ENCODE measurements around the gene SFN. TPM values are rescaled to one million over a fixed set of nuclear protein-coding genes. Genes with fewer than 3 reads are reported as not detected.
"Not testable (repeated sequence)": the region's sequence is repeated elsewhere in the genome, so short reads cannot be mapped to it uniquely, and the experiment has no call there.

Gene SFN
- total RNA-seq, 2 donors from 2014 or later: 239 to 253 TPM

- Histone ChIP-seq H3K36me3 (no peaks in the 10 kb centered on the region), H3K4me3 (no peak overlapping the region), H3K27ac (no peak overlapping the region), H3K9me3 (no peaks in the 10 kb centered on the region), H3K27me3 (no peaks in the 10 kb centered on the region), H3K9ac (ENCODE audit: low read depth in 2 of 2, low read length in 2 of 2) (no peak overlapping the region), H3K4me1 (no peaks in the 10 kb centered on the region)
- intact Hi-C loops (cut with DNase I): loop anchor here (5.0 kb wide), 2 partner anchors 65 to 275 kb away; no protein-coding TSS in a partner anchor
- no peak for TF ChIP-seq CTCF (IDR thresholded peaks at IDR 0.05)
- DNase-seq: no peak
Measured at GRCh38 chr1:26877326-26877725, 14.4 kb downstream of the SFN start.

- intact Hi-C loops (cut with DNase I): loop anchor here (2.0 to 5.0 kb wide), 3 partner anchors 27 to 277 kb away; no protein-coding TSS in a partner anchor
- no peaks in the 10 kb centered on the region for H3K9me3 ChIP-seq
- H3K27me3 ChIP-seq: no peaks in the 10 kb centered on the region
- H3K4me3 ChIP-seq: no peak overlapping the region
- DNase-seq: no peak
- H3K27ac ChIP-seq: no peak overlapping the region
- peaks cover 9% of the 10 kb centered on the region for H3K36me3 ChIP-seq
- TF ChIP-seq CTCF (IDR thresholded peaks at IDR 0.05): no peak
- H3K9ac ChIP-seq (ENCODE audit: low read depth in 2 of 2, low read length in 2 of 2): peak overlapping the region in 1 of 2 donors; percentile 54
- H3K4me1 ChIP-seq: no peaks in the 10 kb centered on the region
Measured at GRCh38 chr1:26879793-26880192, 16.8 kb downstream of the SFN start.

DNA sequence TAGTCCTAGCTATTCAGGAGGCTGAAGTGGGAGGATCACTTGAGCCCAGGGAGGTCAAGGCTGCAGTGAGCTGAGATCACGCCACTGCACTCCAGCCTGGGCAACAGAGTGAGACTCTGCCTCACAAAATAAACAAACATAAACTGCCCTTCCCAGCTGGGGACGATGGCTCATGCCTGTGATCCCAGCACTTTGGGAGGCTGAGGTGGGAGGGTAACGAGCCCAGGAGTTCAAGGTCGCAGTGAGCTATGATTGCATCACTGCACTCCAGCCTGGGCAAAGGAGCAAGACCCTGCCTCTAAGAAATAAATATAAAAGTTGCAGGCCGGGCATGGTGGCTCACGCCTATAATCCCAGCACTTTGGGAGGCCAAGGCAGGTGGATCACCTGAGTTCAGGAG is 18.7 kb downstream of the SFN start:
- peaks cover 14% of the 10 kb centered on the region for H3K36me3 ChIP-seq
- H3K9ac ChIP-seq (ENCODE audit: low read depth in 2 of 2, low read length in 2 of 2); H3K27ac ChIP-seq; DNase-seq; intact Hi-C loops (cut with DNase I); H3K9me3 ChIP-seq; H3K4me1 ChIP-seq; H3K27me3 ChIP-seq; H3K4me3 ChIP-seq: not testable (repeated sequence)

DNA sequence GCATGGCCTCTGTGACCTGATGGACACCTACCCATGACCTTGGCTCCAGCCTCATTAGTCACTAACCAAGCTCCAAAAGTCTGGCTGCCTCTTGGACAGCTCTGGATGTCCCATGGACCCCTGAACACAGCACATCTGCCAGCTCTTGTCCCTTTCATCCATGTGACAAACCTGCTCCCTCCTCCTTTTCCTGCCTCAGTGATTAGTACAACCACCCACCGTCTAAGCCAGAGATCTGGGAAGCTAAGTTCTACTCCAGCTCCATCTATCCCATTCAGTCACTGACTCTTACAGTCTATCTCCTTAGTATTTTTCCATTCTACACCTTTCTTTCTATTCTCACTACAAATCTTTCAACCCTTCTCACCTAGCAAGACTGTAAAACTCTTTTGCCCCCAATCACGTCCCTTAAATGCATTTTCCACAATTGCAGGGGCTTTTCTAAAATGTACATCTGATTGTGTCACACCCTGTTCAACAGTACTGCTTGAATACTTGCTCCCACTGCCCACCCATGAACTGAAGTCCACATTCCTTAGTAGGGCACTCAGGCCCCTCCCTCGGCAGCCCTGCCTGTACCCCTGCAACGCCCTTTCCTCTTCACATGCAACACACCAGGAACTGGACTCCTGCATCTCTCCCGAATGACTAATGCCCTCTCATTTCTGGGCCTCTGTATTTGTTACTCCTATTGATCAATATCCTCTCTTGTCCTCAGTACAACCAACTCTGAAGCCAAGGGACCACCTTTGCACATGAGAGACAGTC is 19.9 kb downstream of the SFN start:
- no peak for TF ChIP-seq CTCF (IDR thresholded peaks at IDR 0.05)
- H3K36me3 ChIP-seq: peaks cover 16% of the 10 kb centered on the region
- no peaks in the 10 kb centered on the region for H3K27me3 ChIP-seq
- intact Hi-C loops (cut with DNase I): no loop called here
- H3K9ac ChIP-seq (ENCODE audit: low read depth in 2 of 2, low read length in 2 of 2): no peak overlapping the region
- no peak overlapping the region for H3K27ac ChIP-seq
- no peak for DNase-seq
- no peaks in the 10 kb centered on the region for H3K4me1 ChIP-seq
- no peak overlapping the region for H3K4me3 ChIP-seq
- H3K9me3 ChIP-seq: no peaks in the 10 kb centered on the region

DNA sequence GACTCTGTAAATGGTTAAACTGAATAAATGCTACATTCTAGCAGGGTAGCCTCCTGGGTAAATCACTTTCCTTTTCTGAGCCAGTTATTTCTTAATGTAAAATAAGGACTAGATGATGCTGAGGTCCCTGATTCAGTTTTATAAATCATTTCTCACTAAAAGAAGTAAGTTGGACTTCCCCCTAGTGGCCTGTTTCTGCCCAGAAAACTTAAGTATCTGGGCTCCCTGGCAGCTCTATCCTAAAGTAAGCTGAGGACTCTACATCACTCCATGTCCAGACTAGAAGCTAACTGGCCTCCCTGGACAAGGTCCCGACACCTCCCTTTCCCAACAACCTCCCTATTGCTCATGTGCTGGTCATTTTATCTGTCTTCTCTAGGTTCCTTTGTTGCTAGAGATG is 24.2 kb downstream of the SFN start:
- H3K9ac ChIP-seq (ENCODE audit: low read depth in 2 of 2, low read length in 2 of 2): no peak overlapping the region
- TF ChIP-seq CTCF (IDR thresholded peaks at IDR 0.05): peak; percentile 32
- no peaks in the 10 kb centered on the region for H3K27me3 ChIP-seq
- no peaks in the 10 kb centered on the region for H3K9me3 ChIP-seq
- H3K4me3 ChIP-seq: no peak overlapping the region
- intact Hi-C loops (cut with DNase I): no loop called here
- H3K27ac ChIP-seq: no peak overlapping the region
- peaks cover 8% of the 10 kb centered on the region for H3K4me1 ChIP-seq
- peaks cover 21% of the 10 kb centered on the region for H3K36me3 ChIP-seq
- no peak for DNase-seq

- Histone ChIP-seq H3K9ac (ENCODE audit: low read depth in 2 of 2, low read length in 2 of 2) (no peak overlapping the region), H3K4me1 (peaks cover 8% of the 10 kb centered on the region), H3K27ac (no peak overlapping the region), H3K9me3 (no peaks in the 10 kb centered on the region), H3K4me3 (no peak overlapping the region), H3K36me3 (peaks cover 25% of the 10 kb centered on the region), H3K27me3 (no peaks in the 10 kb centered on the region)
- no peak for TF ChIP-seq CTCF (IDR thresholded peaks at IDR 0.05)
- intact Hi-C loops (cut with DNase I): no loop called here
- DNase-seq: no peak
Measured at GRCh38 chr1:26888231-26888630, 25.3 kb downstream of the SFN start.

Measured in colonic mucosa (tissue), 4 donors.